HepG2 (cell line): ENCODE measurements around the gene U2AF1L4. TPM values are rescaled to one million over a fixed set of nuclear protein-coding genes. Genes with fewer than 3 reads are reported as not detected.

Experiments
- ATRX ChIP-seq: sonication (generic); formaldehyde crosslinking; IDR thresholded peaks from 2 replicates; pipeline ENCODE4 v1.4.0; 2020; ENCODE audit warnings: missing genetic modification reagents, borderline replicate concordance
- CCDC6 ChIP-seq: sonication (generic); formaldehyde crosslinking; IDR thresholded peaks from 2 replicates; pipeline ENCODE4 v1.8.1; 2022; ENCODE audit warnings: mild to moderate bottlenecking, missing genetic modification reagents, moderate library complexity
- CENPX ChIP-seq: sonication (generic); formaldehyde crosslinking; IDR thresholded peaks from 2 replicates; pipeline ENCODE4 v1.9.0; 2021; ENCODE audit warnings: mild to moderate bottlenecking, missing genetic modification reagents, moderate library complexity
- FOXA1 ChIP-seq, 2 experiments: fragments of 450-650 bp in 1 of 2; sonication (generic) in 1 of 2; formaldehyde crosslinking in 1 of 2; IDR thresholded peaks; 2 replicates each; pipeline versions ENCODE4 v1.4.0 to v1.6.1; 2016 to 2020; ENCODE audit warnings: missing genetic modification reagents in 1 of 2
- HMG20B ChIP-seq: conservative IDR thresholded peaks from 2 replicates; pipeline ENCODE4 v1.6.1; 2016; ENCODE audit warnings: missing genetic modification reagents, missing compliant biosample characterization
- KAT7 ChIP-seq: IDR thresholded peaks from 2 replicates; pipeline ENCODE4 v1.6.1; 2018; ENCODE audit warnings: borderline replicate concordance, missing compliant biosample characterization
- KLF13 ChIP-seq: sonication (generic); formaldehyde crosslinking; IDR thresholded peaks from 2 replicates; pipeline ENCODE4 v1.4.0; 2020; ENCODE audit warnings: mild to moderate bottlenecking, missing genetic modification reagents
- KMT2B ChIP-seq: IDR thresholded peaks from 2 replicates; pipeline ENCODE4 v1.6.1; 2016; ENCODE audit warnings: missing genetic modification reagents, missing compliant biosample characterization
- ZFP62 ChIP-seq: sonication (generic); formaldehyde crosslinking; IDR thresholded peaks from 2 replicates; pipeline ENCODE4 v1.4.0; 2020; ENCODE audit warnings: missing genetic modification reagents
- ZNF160 ChIP-seq: sonication (generic); formaldehyde crosslinking; IDR thresholded peaks from 2 replicates; pipeline ENCODE4 v1.8.0; 2022; ENCODE audit warnings: mild to moderate bottlenecking, inconsistent platforms, missing genetic modification reagents
- ZNF772 ChIP-seq: sonication (generic); formaldehyde crosslinking; IDR thresholded peaks from 2 replicates; pipeline ENCODE4 v1.5.0; 2020; ENCODE audit warnings: mild to moderate bottlenecking, missing genetic modification reagents
- polyA plus RNA-seq, 8 experiments: library from polyadenylated mRNA; depleted of rRNA in 3 of 8; stranded (reverse) in 7 of 8; unstranded in 1 of 8; fragments of >200 nt; fragmentation: Illumina TruSeq in 4 of 8; extraction: Trizol in 4 of 8; gene quantifications; 2 replicates each; pipeline versions ENCODE4 v1.2.1 to v1.2.3, GENCODE V29; 2011 to 2016; ENCODE audit warnings: low read depth in 4 of 8, missing spikeins in 1 of 8, mixed read lengths in 1 of 8; ENCODE audit not compliant: insufficient read depth in 1 of 8
- total RNA-seq, 5 experiments: library from RNA; depleted of rRNA; stranded (reverse); fragments of >200 nt; fragmentation: Illumina TruSeq; extraction: Trizol; gene quantifications; 2 replicates each; pipeline ENCODE4 v1.2.3, GENCODE V29; 2016; ENCODE audit warnings: low read depth in 1 of 5
- TF ChIP-seq, protein P1 (sequence below): sonication (generic); formaldehyde crosslinking; IDR thresholded peaks from 2 replicates; pipeline ENCODE4 v1.4.0; 2020; ENCODE audit warnings: missing genetic modification reagents
- TF ChIP-seq, protein P2 (sequence below): sonication (generic); formaldehyde crosslinking; IDR thresholded peaks from 2 replicates; pipeline ENCODE4 v1.5.0; 2020; ENCODE audit warnings: mild to moderate bottlenecking, missing genetic modification reagents
- TF ChIP-seq, protein P3 (sequence below): IDR thresholded peaks from 2 replicates; pipeline ENCODE4 v1.6.1; 2016; ENCODE audit warnings: mild to moderate bottlenecking, missing biosample characterization, missing genetic modification reagents
- TF ChIP-seq, protein P4 (sequence below): sonication (generic); formaldehyde crosslinking; IDR thresholded peaks from 2 replicates; pipeline ENCODE4 v1.9.0; 2022; ENCODE audit warnings: low read depth, missing genetic modification reagents
- TF ChIP-seq, protein P5 (sequence below): sonication (generic); formaldehyde crosslinking; IDR thresholded peaks from 2 replicates; pipeline ENCODE4 v1.4.0; 2020; ENCODE audit warnings: low read depth, mild to moderate bottlenecking, missing genetic modification reagents
- TF ChIP-seq, protein P6 (sequence below): sonication (generic); formaldehyde crosslinking; IDR thresholded peaks from 2 replicates; pipeline ENCODE4 v1.8.0; 2022; ENCODE audit warnings: mild to moderate bottlenecking, missing genetic modification reagents; ENCODE audit not compliant: insufficient replicate concordance

Gene U2AF1L4
- total and polyA plus RNA-seq, 2 of the 13 experiments (the other 11 are each of a cell fraction or from before 2014, with no cell fraction given) = 7.9 to 15.4 TPM

DNA sequence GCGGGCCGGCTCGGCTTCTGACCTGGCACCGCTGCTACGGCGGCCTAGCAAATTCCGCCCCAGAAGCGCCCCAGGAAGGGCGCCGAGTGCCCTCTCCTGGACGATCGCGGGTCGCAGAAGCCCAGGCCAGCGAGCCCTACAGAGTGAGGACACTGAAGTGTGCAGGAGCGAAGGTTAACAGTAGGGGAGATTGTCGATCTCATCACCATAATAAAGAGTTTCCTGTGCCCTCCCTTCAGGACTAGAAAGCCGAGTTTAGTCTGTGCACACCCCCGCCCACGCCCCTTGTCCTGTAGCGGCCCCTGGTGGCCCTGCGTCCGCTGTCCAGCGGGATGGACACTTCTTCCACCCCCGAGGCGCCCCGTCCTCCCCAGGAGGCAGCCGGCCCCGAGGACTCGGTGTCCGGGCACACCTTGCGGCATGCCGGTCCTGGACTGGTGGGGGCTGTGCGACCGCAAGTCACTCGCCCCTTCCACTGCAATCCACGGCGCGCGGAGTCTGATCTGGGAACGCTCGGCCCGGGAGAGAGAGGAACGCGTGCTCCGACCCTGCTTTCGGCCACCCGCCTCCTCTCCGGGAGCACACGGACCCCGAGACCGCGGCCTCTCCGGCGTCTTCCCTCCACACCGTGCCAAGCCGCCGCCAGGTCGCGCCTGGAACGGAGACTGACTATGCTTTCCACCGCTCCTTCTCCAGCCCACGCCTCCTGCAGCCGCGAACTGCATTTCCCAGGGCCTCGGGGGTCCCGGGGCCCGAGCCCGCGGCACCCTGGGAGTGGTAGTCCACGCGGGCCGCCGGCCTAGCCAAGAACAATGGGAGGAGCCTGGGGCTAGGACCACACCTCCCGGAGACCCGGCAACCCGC is 28.2 kb downstream of the U2AF1L4 start (continued):
- TF ChIP-seq KMT2B (CRISPR knock-in tag) (peak; percentile 5; the same call in 1 of the 2 replicates), ZNF772 (CRISPR knock-in tag) (peak; percentile 16; the same call in 1 of the 2 replicates), FOXA1 (IDR thresholded peaks at IDR 0.05) (no peak), FOXA1 (CRISPR knock-in tag; IDR thresholded peaks at IDR 0.05) (no peak), ATRX (CRISPR knock-in tag) (no peak), CCDC6 (CRISPR knock-in tag) (no peak; the same call in 1 of the 2 replicates), ZNF160 (CRISPR knock-in tag) (peak; percentile 67; the same call in 1 of the 2 replicates), HMG20B (CRISPR knock-in tag) (no peak), KAT7 (CRISPR knock-in tag) (0 out of 2 replicates have a peak, but pooled peaks have one; percentile 50), ZFP62 (CRISPR knock-in tag) (0 out of 2 replicates have a peak, but pooled peaks have one; percentile 78), CENPX (CRISPR knock-in tag) (no peak), KLF13 (CRISPR knock-in tag) (no peak)
- TF ChIP-seq, protein P1, sequence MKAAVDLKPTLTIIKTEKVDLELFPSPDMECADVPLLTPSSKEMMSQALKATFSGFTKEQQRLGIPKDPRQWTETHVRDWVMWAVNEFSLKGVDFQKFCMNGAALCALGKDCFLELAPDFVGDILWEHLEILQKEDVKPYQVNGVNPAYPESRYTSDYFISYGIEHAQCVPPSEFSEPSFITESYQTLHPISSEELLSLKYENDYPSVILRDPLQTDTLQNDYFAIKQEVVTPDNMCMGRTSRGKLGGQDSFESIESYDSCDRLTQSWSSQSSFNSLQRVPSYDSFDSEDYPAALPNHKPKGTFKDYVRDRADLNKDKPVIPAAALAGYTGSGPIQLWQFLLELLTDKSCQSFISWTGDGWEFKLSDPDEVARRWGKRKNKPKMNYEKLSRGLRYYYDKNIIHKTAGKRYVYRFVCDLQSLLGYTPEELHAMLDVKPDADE (CRISPR knock-in tag) = 0 out of 2 replicates have a peak, but pooled peaks have one; percentile 35
- TF ChIP-seq, protein P2, sequence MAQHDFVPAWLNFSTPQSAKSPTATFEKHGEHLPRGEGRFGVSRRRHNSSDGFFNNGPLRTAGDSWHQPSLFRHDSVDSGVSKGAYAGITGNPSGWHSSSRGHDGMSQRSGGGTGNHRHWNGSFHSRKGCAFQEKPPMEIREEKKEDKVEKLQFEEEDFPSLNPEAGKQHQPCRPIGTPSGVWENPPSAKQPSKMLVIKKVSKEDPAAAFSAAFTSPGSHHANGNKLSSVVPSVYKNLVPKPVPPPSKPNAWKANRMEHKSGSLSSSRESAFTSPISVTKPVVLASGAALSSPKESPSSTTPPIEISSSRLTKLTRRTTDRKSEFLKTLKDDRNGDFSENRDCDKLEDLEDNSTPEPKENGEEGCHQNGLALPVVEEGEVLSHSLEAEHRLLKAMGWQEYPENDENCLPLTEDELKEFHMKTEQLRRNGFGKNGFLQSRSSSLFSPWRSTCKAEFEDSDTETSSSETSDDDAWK (CRISPR knock-in tag) = no peak
- TF ChIP-seq, protein P3, sequence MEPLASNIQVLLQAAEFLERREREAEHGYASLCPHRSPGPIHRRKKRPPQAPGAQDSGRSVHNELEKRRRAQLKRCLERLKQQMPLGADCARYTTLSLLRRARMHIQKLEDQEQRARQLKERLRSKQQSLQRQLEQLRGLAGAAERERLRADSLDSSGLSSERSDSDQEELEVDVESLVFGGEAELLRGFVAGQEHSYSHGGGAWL (CRISPR knock-in tag) = peak; percentile 55; the same call in 1 of the 2 replicates
- TF ChIP-seq, protein P4, sequence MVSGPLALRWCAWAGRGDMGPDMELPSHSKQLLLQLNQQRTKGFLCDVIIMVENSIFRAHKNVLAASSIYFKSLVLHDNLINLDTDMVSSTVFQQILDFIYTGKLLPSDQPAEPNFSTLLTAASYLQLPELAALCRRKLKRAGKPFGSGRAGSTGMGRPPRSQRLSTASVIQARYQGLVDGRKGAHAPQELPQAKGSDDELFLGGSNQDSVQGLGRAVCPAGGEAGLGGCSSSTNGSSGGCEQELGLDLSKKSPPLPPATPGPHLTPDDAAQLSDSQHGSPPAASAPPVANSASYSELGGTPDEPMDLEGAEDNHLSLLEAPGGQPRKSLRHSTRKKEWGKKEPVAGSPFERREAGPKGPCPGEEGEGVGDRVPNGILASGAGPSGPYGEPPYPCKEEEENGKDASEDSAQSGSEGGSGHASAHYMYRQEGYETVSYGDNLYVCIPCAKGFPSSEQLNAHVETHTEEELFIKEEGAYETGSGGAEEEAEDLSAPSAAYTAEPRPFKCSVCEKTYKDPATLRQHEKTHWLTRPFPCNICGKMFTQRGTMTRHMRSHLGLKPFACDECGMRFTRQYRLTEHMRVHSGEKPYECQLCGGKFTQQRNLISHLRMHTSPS = 0 out of 2 replicates have a peak, but pooled peaks have one; percentile 53
- TF ChIP-seq, protein P5, sequence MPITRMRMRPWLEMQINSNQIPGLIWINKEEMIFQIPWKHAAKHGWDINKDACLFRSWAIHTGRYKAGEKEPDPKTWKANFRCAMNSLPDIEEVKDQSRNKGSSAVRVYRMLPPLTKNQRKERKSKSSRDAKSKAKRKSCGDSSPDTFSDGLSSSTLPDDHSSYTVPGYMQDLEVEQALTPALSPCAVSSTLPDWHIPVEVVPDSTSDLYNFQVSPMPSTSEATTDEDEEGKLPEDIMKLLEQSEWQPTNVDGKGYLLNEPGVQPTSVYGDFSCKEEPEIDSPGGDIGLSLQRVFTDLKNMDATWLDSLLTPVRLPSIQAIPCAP (CRISPR knock-in tag) = no peak
- TF ChIP-seq, protein P6, sequence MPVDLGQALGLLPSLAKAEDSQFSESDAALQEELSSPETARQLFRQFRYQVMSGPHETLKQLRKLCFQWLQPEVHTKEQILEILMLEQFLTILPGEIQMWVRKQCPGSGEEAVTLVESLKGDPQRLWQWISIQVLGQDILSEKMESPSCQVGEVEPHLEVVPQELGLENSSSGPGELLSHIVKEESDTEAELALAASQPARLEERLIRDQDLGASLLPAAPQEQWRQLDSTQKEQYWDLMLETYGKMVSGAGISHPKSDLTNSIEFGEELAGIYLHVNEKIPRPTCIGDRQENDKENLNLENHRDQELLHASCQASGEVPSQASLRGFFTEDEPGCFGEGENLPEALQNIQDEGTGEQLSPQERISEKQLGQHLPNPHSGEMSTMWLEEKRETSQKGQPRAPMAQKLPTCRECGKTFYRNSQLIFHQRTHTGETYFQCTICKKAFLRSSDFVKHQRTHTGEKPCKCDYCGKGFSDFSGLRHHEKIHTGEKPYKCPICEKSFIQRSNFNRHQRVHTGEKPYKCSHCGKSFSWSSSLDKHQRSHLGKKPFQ = peak; percentile 93
